GM06990 (cell line): ENCODE measurements around the gene CIB4.
A peak's percentile ranks its signal among the peaks of the same experiment; 100 is the strongest.

Experiments
- DNase-seq: peaks from one replicate; pipeline ENCODE4 v3.0.0-alpha.2; 2011; ENCODE audit not compliant: insufficient read length; ENCODE audit errors: extremely low read depth
- H3K27me3 ChIP-seq: replicated peaks from 2 replicates; pipeline ENCODE4 v1.6.0; 2011; ENCODE audit warnings: low read length; ENCODE audit not compliant: control insufficient read depth, insufficient read depth
- H3K36me3 ChIP-seq: 2 replicates; pipeline ENCODE4 v1.5.1; 2011; ENCODE audit warnings: low read length; ENCODE audit not compliant: control insufficient read depth, insufficient read depth
- H3K4me3 ChIP-seq: replicated peaks from 2 replicates; pipeline ENCODE4 v1.5.1; 2011; ENCODE audit warnings: low read depth, mild to moderate bottlenecking, control low read depth, low read length
- TF ChIP-seq, protein P1 (sequence below): IDR thresholded peaks from 2 replicates; pipeline ENCODE4 v1.5.1; 2011; ENCODE audit warnings: low read length, control low read depth, mild to moderate bottlenecking, inconsistent platforms; ENCODE audit not compliant: insufficient read depth, poor library complexity, severe bottlenecking

Gene CIB4

DNA sequence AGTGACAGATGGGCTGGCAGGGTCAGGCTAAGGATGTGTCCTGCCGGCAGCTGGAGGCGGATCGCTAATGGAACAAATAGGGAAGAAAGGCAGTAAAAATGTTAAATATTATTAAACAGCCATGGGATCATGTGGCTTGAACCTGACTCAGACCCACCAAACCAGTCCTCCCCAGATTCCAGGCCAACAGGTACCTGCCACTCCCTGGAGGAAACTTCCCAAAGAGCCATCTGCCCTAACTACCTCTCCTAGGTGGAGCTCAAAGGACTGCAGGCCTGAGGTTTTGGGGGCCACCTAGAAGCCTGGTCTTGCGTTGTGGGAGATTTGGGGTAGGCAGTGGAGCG lies 34.3 kb downstream of the CIB4 start:
- no peaks in the 10 kb centered on the region for H3K36me3 ChIP-seq
- TF ChIP-seq, protein P1, sequence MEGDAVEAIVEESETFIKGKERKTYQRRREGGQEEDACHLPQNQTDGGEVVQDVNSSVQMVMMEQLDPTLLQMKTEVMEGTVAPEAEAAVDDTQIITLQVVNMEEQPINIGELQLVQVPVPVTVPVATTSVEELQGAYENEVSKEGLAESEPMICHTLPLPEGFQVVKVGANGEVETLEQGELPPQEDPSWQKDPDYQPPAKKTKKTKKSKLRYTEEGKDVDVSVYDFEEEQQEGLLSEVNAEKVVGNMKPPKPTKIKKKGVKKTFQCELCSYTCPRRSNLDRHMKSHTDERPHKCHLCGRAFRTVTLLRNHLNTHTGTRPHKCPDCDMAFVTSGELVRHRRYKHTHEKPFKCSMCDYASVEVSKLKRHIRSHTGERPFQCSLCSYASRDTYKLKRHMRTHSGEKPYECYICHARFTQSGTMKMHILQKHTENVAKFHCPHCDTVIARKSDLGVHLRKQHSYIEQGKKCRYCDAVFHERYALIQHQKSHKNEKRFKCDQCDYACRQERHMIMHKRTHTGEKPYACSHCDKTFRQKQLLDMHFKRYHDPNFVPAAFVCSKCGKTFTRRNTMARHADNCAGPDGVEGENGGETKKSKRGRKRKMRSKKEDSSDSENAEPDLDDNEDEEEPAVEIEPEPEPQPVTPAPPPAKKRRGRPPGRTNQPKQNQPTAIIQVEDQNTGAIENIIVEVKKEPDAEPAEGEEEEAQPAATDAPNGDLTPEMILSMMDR: no peak
- no peak overlapping the region for H3K4me3 ChIP-seq
- no peaks in the 10 kb centered on the region; the same call in 1 of the 2 replicates for H3K27me3 ChIP-seq
- no peak for DNase-seq

GRCh38 chr2:26605999-26606846 lies 34.9 kb downstream of the CIB4 start:
- Histone ChIP-seq H3K4me3 (no peak overlapping the region), H3K27me3 (no peaks in the 10 kb centered on the region; the same call in 1 of the 2 replicates), H3K36me3 (no peaks in the 10 kb centered on the region)
- TF ChIP-seq, protein P1: no peak
- no peak for DNase-seq

DNA sequence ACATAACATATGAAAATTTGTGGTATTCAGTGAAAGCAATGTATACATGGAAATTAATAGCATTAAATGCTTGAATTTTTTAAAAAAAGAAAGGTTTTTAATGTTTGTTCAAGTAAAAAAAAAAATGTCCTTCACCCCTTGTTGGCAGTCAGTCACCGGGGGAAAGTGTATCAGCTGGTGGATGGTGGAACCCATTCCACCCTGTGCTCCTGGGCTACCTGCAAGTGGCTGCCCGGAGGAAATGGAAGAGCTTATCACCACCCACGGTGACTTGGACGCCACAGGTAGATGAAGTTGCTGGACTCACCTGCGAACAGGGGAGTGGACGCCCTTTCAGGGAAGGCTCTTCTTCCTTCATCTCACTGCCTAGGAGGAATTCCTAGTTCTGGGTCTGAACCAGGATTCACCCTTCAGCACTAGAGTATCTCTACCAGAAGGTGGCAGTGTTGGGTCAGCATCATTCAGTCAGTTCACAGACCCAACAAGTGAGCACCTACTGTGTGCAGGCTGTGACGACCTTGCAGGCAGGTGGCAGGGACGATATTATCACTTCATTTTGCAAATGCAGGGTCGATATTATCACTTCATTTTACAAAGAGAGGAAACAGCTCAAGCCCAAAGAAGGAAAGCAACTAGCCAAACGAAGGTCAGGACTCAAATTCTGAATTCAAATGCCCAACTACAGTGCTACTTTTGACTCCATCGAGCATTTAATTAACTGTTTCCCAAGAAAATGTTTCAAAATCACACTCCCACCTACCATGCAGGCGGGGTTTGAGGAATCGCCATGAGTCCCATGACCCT lies 35.8 kb downstream of the CIB4 start:
- Histone ChIP-seq H3K36me3 (no peaks in the 10 kb centered on the region), H3K27me3 (no peaks in the 10 kb centered on the region; the same call in 1 of the 2 replicates), H3K4me3 (no peak overlapping the region)
- TF ChIP-seq, protein P1: peak; percentile 77
- no peak for DNase-seq

- DNase-seq: no peak
- Histone ChIP-seq H3K36me3 (no peaks in the 10 kb centered on the region), H3K27me3 (no peaks in the 10 kb centered on the region; the same call in 1 of the 2 replicates), H3K4me3 (no peak overlapping the region)
- TF ChIP-seq, protein P1: no peak
Observed at GRCh38 chr2:26602575-26602974, 38.6 kb downstream of the CIB4 start.

- TF ChIP-seq, protein P1: no peak
- no peak overlapping the region for H3K4me3 ChIP-seq
- no peaks in the 10 kb centered on the region for H3K27me3 ChIP-seq
Observed at GRCh38 chr2:26599387-26599786, 41.8 kb downstream of the CIB4 start.

More at GRCh38 chr2:26599387-26599786, 41.8 kb downstream of the CIB4 start:
- DNase-seq: no peak
- no peaks in the 10 kb centered on the region for H3K36me3 ChIP-seq
